Activated T-cell treated with anti-CD3 and anti-CD28 coated beads, Interleukin-2, amount 50 U/mL, for 4 hours (primary cell): ENCODE results near the gene NUTM2A. TPM values are rescaled to one million over a fixed set of nuclear protein-coding genes. Genes with fewer than 3 reads are reported as not detected.
"Not testable (repeated sequence)": the region's sequence is repeated elsewhere in the genome, so short reads cannot be mapped to it uniquely, and the experiment has no call there.

Experiments
- ATAC-seq, 2 donors: fragments of 200-7000 bp; cut with Tn5 transposase; one replicate each; pipeline ENCODE4 v1.10.0; 2021
- DNase-seq: peaks from one replicate; pipeline ENCODE4 v3.0.0-alpha.2; 2020
- H3K27me3 Mint-ChIP-seq: one replicate; pipeline ENCODE4 v1.8.0; 2021; ENCODE audit warnings: low read depth, mixed read lengths
- H3K36me3 Mint-ChIP-seq: one replicate; pipeline ENCODE4 v1.8.0; 2022; ENCODE audit warnings: mixed read lengths; ENCODE audit not compliant: insufficient read depth
- H3K4me1 Mint-ChIP-seq: one replicate; pipeline ENCODE4 v1.8.0; 2021; ENCODE audit warnings: low read depth, mixed read lengths
- H3K4me3 Mint-ChIP-seq: one replicate; pipeline ENCODE4 v1.8.0; 2021; ENCODE audit warnings: mild to moderate bottlenecking, moderate library complexity, mixed read lengths
- H3K9me3 Mint-ChIP-seq: one replicate; pipeline ENCODE4 v1.8.0; 2021; ENCODE audit warnings: mixed read lengths
- total RNA-seq, 3 donors: library from RNA; stranded (reverse); gene quantifications; one replicate each; pipeline ENCODE4 v1.2.1, GENCODE V29; 2021

The NUTM2A gene
- total RNA-seq: under 1 TPM in 2 of 3 donors, not detected in 1; 0.28 to 0.47 TPM

DNA sequence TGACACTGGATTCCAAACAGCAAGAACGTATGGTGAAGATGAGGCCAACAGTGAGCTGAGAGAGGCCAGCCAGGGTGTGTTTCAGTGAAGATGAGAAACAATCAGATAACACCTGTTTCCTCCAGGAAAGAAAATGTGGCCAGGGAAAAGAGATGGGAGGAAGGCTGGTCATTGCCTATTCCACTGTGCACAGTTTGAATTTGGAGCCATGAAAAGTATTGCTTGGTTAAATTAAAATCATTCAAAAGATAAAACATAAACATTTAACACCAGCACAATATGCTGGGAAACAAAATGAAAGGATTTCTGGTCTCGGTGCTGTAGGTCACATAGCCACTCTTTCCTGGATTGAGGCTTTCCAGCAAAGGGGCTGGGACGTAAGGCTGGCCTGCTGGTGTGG lies at the start of gene NUTM2A:
Gene NUTM2A, plus strand, starts transcription at position 301 of the 400 bp plus-strand sequence. CDS start 383 bp downstream, outside the sequence.
- not testable (repeated sequence) for H3K4me1 Mint-ChIP-seq, ATAC-seq, H3K9me3 Mint-ChIP-seq, H3K36me3 Mint-ChIP-seq, H3K4me3 Mint-ChIP-seq, DNase-seq, H3K27me3 Mint-ChIP-seq

DNA sequence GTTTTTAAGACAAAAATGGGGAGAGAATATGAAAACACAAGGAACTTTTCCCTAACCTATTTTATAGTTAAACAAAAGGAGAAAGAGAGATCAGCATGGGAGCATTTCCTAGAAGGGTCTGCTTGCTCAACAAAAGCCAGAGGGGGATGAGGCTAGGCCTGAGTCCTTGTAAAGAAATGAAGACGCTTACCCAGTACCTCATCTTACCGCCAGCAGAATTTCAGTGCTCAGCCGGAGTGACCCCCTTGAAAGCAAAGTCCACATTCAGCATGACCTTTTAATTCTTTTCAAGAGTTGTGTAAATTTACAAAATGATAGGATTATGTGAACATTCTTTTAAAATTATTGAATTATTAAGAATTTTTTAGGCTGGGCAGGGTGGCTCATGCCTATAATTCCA lies 47.7 kb upstream of the NUTM2A start:
- not testable (repeated sequence) for H3K4me1 Mint-ChIP-seq, H3K27me3 Mint-ChIP-seq, H3K4me3 Mint-ChIP-seq, ATAC-seq, H3K9me3 Mint-ChIP-seq, DNase-seq
- peaks cover 16% of the 10 kb centered on the region for H3K36me3 Mint-ChIP-seq

GRCh38 chr10:87184421-87184820 lies 40.8 kb upstream of the NUTM2A start:
- peaks cover 51% of the 10 kb centered on the region for H3K36me3 Mint-ChIP-seq
- ATAC-seq, H3K4me3 Mint-ChIP-seq, H3K27me3 Mint-ChIP-seq, H3K4me1 Mint-ChIP-seq, DNase-seq, H3K9me3 Mint-ChIP-seq: not testable (repeated sequence)

DNA sequence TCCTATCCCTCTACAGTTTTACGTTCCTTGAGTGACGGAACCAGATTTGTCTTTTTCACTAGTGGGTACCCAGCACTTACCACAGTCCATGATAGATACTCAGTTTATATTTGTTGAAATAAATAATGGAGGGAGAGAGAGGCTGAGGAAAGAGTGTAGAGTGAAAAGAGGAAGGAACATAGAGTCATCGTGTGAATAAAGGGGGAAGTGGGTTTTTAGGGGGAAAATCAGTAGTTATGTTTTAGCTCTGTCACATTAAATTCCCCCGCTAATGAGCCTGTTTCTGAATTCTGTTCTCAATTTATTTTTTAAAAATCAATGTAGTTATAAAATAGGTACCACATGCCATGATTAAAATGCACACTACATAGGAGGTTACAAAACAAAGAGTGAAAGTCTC lies 39.2 kb upstream of the NUTM2A start:
- not testable (repeated sequence) for DNase-seq, H3K9me3 Mint-ChIP-seq, H3K4me3 Mint-ChIP-seq, H3K27me3 Mint-ChIP-seq, H3K4me1 Mint-ChIP-seq, ATAC-seq
- peaks cover 46% of the 10 kb centered on the region for H3K36me3 Mint-ChIP-seq

DNA sequence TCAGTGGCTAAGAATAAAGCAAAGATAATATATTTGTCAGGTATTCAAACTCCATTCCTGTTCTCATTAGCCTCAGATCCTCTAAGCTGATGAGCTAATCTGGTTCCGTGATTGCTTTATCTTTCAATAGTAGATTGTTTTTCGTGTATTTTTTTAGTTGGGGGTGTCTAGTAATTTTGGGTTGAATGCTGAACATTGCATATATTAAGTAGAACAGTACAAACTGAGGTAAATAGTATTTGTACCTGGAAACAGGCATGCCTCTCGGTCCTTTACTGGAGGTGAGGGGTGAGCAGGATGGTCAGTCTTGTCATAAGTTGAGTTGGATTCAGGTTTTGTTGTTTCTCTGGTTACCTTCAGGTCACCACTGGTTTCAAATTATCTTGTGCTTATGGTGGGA lies 37.7 kb upstream of the NUTM2A start:
- DNase-seq, ATAC-seq: not testable (repeated sequence)

DNA sequence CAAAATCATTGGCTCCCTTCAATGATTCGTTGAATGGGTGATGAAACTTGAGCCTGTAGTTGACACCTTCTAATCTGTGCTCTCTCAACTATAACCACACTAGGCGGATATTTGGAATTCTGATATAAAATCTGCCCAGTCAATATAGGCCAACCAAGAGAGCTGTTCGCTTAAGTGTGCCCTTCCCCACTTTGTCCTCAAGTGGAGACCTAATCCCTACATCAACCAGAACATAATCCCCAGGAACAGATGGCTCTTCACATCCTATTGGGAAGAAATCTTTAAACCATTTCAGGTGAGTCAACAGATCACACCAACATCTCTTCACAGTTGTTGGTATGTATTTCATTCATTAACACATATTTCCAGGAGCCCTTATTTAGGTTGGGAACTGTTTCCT lies 33.4 kb upstream of the NUTM2A start:
- not testable (repeated sequence) for H3K27me3 Mint-ChIP-seq, H3K4me3 Mint-ChIP-seq, H3K4me1 Mint-ChIP-seq

More for the DNA sequence above, 37.7 kb upstream of the NUTM2A start:
- H3K36me3 Mint-ChIP-seq: peaks cover 50% of the 10 kb centered on the region
- not testable (repeated sequence) for H3K27me3 Mint-ChIP-seq, H3K4me1 Mint-ChIP-seq, H3K4me3 Mint-ChIP-seq, H3K9me3 Mint-ChIP-seq

DNA sequence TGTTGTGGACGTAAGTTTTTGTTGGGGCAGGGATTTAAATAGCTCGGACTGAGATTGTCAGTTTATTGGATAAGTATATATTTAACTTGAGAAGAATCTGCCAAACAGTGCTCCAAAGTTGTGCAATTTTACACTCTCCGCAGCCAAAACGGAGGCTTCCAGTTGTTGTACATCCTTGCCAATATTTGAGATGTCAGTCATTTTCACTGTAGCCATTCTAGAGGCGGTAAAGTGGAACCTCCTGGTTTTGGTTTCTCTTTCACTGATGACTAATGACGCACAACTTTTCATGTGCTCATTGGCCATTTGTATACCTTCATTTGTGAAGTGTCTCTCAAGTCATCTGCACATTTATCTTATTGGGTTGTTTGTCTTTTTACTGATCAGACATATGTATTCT lies 24.3 kb upstream of the NUTM2A start:
- peaks cover 20% of the 10 kb centered on the region for H3K4me1 Mint-ChIP-seq
- ATAC-seq: peak; percentile 46 to 66
- H3K4me3 Mint-ChIP-seq, H3K36me3 Mint-ChIP-seq, DNase-seq, H3K9me3 Mint-ChIP-seq, H3K27me3 Mint-ChIP-seq: not testable (repeated sequence)

More for the DNA sequence above, 33.4 kb upstream of the NUTM2A start:
- ATAC-seq, H3K9me3 Mint-ChIP-seq, DNase-seq: not testable (repeated sequence)
- peaks cover 23% of the 10 kb centered on the region for H3K36me3 Mint-ChIP-seq

DNA sequence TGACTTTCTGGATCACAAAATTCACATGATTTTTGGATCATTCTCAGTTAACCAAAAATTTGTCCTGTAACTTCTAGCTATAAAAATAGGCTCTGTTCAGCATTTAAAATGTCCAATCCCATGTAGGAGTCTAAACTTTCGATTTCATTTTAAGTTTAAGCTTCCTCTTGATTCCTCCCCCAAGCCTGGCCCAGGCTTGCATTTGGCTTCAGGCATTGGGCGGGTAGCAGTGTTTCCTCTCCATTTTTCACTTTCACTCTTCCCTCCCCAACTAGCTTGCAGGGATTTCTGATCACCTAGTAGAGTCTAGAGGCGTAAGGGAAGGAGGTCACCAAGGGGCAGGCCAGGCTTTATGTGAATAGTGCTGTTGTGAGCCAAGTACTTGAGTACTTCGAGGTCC lies 20.4 kb upstream of the NUTM2A start:
- not testable (repeated sequence) for H3K36me3 Mint-ChIP-seq, DNase-seq, H3K27me3 Mint-ChIP-seq, H3K9me3 Mint-ChIP-seq, H3K4me3 Mint-ChIP-seq
- peak in 1 of 2 donors; percentile 15 for ATAC-seq
- peaks cover 20% of the 10 kb centered on the region for H3K4me1 Mint-ChIP-seq

- H3K9me3 Mint-ChIP-seq, H3K4me3 Mint-ChIP-seq, ATAC-seq, H3K36me3 Mint-ChIP-seq, DNase-seq, H3K27me3 Mint-ChIP-seq: not testable (repeated sequence)
- H3K4me1 Mint-ChIP-seq: peaks cover 13% of the 10 kb centered on the region
Measured at GRCh38 chr10:87206922-87207321, 18.3 kb upstream of the NUTM2A start.

DNA sequence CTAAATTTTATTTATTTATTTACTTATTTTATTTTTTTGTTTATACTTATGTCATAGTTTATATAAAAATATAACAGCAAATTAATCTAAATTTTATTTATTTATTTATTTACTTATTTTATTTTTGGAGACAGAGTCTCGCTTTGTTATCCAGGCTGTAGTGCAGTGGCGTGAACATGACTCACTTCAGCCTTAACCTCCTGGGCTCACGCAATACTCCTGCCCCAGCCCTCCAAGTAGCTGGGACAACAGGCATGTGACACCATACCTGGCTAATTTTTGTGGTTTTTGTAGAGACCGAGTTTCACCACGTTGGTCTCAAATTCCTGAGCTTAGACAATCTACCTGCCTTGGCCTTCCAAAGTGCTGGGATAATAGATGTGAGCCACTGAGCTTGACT lies 14.9 kb upstream of the NUTM2A start:
- not testable (repeated sequence) for H3K27me3 Mint-ChIP-seq, H3K36me3 Mint-ChIP-seq, H3K4me1 Mint-ChIP-seq, ATAC-seq, H3K9me3 Mint-ChIP-seq, H3K4me3 Mint-ChIP-seq, DNase-seq

DNA sequence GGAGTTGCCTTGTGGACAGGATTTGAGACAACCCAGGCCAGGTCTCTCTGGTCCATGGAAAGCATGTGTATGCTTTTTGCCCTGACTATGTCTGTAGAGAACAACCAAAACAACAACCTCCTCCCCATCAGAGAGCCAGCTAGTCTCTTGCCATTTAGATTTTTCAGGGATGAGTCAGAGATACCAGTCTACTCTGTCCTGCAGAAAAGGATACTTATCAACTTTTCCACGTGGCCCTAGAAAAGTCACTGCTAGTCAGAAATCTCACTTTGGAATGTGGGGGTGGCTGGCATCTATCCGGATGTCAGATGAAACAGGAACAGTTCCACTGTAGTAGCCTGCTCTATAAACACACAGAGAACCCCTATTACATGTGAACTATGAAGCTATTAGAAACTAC lies 13.4 kb upstream of the NUTM2A start:
- not testable (repeated sequence) for H3K4me1 Mint-ChIP-seq, H3K27me3 Mint-ChIP-seq, ATAC-seq, DNase-seq, H3K4me3 Mint-ChIP-seq, H3K9me3 Mint-ChIP-seq, H3K36me3 Mint-ChIP-seq

GRCh38 chr10:87213150-87213765 lies 12.0 kb upstream of the NUTM2A start:
- DNase-seq, H3K4me1 Mint-ChIP-seq, H3K9me3 Mint-ChIP-seq, H3K36me3 Mint-ChIP-seq, H3K4me3 Mint-ChIP-seq, H3K27me3 Mint-ChIP-seq: not testable (repeated sequence)
- peak in 1 of 2 donors; percentile 48 for ATAC-seq

GRCh38 chr10:87213806-87214205 lies 11.4 kb upstream of the NUTM2A start:
- not testable (repeated sequence) for H3K4me1 Mint-ChIP-seq, H3K36me3 Mint-ChIP-seq, H3K27me3 Mint-ChIP-seq, DNase-seq, H3K9me3 Mint-ChIP-seq, H3K4me3 Mint-ChIP-seq, ATAC-seq

- H3K36me3 Mint-ChIP-seq, H3K9me3 Mint-ChIP-seq, H3K4me3 Mint-ChIP-seq, ATAC-seq, H3K27me3 Mint-ChIP-seq, DNase-seq, H3K4me1 Mint-ChIP-seq: not testable (repeated sequence)
Measured at GRCh38 chr10:87216120-87216519, 9.1 kb upstream of the NUTM2A start.

- H3K27me3 Mint-ChIP-seq, H3K4me3 Mint-ChIP-seq, H3K4me1 Mint-ChIP-seq: not testable (repeated sequence)
Measured at GRCh38 chr10:87219370-87219769, 5.9 kb upstream of the NUTM2A start.

More at GRCh38 chr10:87219370-87219769, 5.9 kb upstream of the NUTM2A start:
- DNase-seq, ATAC-seq, H3K9me3 Mint-ChIP-seq, H3K36me3 Mint-ChIP-seq: not testable (repeated sequence)
